Measurements from ENCODE around the gene PRTFDC1.

DNA sequence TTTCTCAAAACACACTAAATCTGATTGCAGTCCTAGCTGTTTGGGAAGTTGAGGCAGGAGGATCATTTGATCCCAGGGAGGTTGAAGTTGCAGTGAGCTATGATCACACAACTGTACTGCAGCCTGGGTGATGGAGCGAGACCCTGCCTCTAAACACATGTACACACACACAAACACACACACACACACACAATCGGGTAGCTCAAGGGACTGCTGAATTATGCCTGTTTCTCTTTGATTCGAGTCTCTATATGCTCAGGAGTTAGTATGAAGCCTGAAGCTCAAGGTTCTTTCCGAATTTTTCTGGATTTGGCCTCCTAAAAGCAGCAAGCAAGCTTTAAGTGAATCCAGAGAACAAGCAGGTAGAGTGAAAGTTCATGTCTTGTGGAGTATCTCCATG is 22.5 kb downstream of the PRTFDC1 start:
- TF ChIP-seq CHD4 (IDR thresholded peaks at IDR 0.05; ENCODE audit: borderline replicate concordance, low read length) (no peak), KDM6A (CRISPR knock-in tag; IDR thresholded peaks at IDR 0.05; ENCODE audit: low read depth) (no peak), NR2F1 (CRISPR knock-in tag; IDR thresholded peaks at IDR 0.05) (no peak), ZNF446 (CRISPR knock-in tag; IDR thresholded peaks at IDR 0.05) (no peak)
- TF ChIP-seq, protein P1, sequence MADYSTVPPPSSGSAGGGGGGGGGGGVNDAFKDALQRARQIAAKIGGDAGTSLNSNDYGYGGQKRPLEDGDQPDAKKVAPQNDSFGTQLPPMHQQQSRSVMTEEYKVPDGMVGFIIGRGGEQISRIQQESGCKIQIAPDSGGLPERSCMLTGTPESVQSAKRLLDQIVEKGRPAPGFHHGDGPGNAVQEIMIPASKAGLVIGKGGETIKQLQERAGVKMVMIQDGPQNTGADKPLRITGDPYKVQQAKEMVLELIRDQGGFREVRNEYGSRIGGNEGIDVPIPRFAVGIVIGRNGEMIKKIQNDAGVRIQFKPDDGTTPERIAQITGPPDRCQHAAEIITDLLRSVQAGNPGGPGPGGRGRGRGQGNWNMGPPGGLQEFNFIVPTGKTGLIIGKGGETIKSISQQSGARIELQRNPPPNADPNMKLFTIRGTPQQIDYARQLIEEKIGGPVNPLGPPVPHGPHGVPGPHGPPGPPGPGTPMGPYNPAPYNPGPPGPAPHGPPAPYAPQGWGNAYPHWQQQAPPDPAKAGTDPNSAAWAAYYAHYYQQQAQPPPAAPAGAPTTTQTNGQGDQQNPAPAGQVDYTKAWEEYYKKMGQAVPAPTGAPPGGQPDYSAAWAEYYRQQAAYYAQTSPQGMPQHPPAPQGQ (CRISPR knock-in tag; IDR thresholded peaks at IDR 0.05; ENCODE audit: borderline replicate concordance): no peak
- TF ChIP-seq, protein P2, sequence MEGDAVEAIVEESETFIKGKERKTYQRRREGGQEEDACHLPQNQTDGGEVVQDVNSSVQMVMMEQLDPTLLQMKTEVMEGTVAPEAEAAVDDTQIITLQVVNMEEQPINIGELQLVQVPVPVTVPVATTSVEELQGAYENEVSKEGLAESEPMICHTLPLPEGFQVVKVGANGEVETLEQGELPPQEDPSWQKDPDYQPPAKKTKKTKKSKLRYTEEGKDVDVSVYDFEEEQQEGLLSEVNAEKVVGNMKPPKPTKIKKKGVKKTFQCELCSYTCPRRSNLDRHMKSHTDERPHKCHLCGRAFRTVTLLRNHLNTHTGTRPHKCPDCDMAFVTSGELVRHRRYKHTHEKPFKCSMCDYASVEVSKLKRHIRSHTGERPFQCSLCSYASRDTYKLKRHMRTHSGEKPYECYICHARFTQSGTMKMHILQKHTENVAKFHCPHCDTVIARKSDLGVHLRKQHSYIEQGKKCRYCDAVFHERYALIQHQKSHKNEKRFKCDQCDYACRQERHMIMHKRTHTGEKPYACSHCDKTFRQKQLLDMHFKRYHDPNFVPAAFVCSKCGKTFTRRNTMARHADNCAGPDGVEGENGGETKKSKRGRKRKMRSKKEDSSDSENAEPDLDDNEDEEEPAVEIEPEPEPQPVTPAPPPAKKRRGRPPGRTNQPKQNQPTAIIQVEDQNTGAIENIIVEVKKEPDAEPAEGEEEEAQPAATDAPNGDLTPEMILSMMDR (CRISPR knock-in tag; IDR thresholded peaks at IDR 0.05): no peak
